ENCODE measurements around the gene LRMDA.

GRCh38 chr10:76070916-76071315 is 639.5 kb downstream of the LRMDA start:
- TF ChIP-seq, protein P1, sequence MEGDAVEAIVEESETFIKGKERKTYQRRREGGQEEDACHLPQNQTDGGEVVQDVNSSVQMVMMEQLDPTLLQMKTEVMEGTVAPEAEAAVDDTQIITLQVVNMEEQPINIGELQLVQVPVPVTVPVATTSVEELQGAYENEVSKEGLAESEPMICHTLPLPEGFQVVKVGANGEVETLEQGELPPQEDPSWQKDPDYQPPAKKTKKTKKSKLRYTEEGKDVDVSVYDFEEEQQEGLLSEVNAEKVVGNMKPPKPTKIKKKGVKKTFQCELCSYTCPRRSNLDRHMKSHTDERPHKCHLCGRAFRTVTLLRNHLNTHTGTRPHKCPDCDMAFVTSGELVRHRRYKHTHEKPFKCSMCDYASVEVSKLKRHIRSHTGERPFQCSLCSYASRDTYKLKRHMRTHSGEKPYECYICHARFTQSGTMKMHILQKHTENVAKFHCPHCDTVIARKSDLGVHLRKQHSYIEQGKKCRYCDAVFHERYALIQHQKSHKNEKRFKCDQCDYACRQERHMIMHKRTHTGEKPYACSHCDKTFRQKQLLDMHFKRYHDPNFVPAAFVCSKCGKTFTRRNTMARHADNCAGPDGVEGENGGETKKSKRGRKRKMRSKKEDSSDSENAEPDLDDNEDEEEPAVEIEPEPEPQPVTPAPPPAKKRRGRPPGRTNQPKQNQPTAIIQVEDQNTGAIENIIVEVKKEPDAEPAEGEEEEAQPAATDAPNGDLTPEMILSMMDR (IDR thresholded peaks at IDR 0.05): no peak
- no peak for TF ChIP-seq POLR2AphosphoS5 (IDR thresholded peaks at IDR 0.05)

Measured in transverse colon (tissue), 4 donors.